IMR-90 (cell line): Measurements from ENCODE around the gene L3HYPDH. TPM values are rescaled to one million over a fixed set of nuclear protein-coding genes. Genes with fewer than 3 reads are reported as not detected.

Source experiments
- ATAC-seq: fragments of 200-7000 bp; cut with Tn5 transposase; 2 replicates; pipeline ENCODE4 v1.9.1; 2020; ENCODE audit warnings: low read depth, mild to moderate bottlenecking, moderate library complexity
- BruUV-seq: library from RNA; stranded (reverse); fragments of 400-500 nt; replicated peaks from 2 replicates; lab custom pipeline; 2021; lab: Mats Ljungman, UMichigan
- CTCF ChIA-PET: fragments of 300-600 bp; formaldehyde crosslinking; extraction: SDS; loops from one replicate; lab custom pipeline; 2021; ENCODE audit warnings: antibody characterized with exemption; lab: Yijun Ruan, JAX
- POLR2A ChIA-PET: fragments of 300-600 bp; sonication (Branson Sonifier 250); formaldehyde crosslinking; loops from one replicate; lab custom pipeline; 2022; ENCODE audit warnings: antibody characterized with exemption; ENCODE audit not compliant: unreplicated experiment; lab: Charles Lee
- DNase-seq: peaks from one replicate; pipeline ENCODE4 v3.0.0; 2013
- H2AFZ ChIP-seq: replicated peaks from 2 replicates; pipeline ENCODE3; 2013; ENCODE audit warnings: low read length, mild to moderate bottlenecking; ENCODE audit not compliant: poor library complexity
- H2AK5ac ChIP-seq: 2 replicates; pipeline ENCODE4 v1.6.1; 2013; ENCODE audit warnings: low read depth, low read length, inconsistent platforms
- H2AK9ac ChIP-seq: replicated peaks from 2 replicates; pipeline ENCODE3; 2013; ENCODE audit warnings: mild to moderate bottlenecking, low read depth, low read length, moderate library complexity; ENCODE audit not compliant: poor library complexity
- H2BK120ac ChIP-seq: 2 replicates; pipeline ENCODE4 v1.6.1; 2013; ENCODE audit warnings: low read depth, low read length, inconsistent platforms
- H2BK15ac ChIP-seq: 3 replicates; pipeline ENCODE4 v1.6.1; 2013; ENCODE audit warnings: low read depth, low read length, inconsistent platforms
- H2BK20ac ChIP-seq: 2 replicates; pipeline ENCODE4 v1.6.1; 2013; ENCODE audit warnings: low read depth, mild to moderate bottlenecking, inconsistent platforms, low read length, moderate library complexity
- H2BK5ac ChIP-seq: 2 replicates; pipeline ENCODE4 v1.6.1; 2013; ENCODE audit warnings: mild to moderate bottlenecking, low read depth, low read length, inconsistent platforms; ENCODE audit not compliant: poor library complexity, severe bottlenecking
- H3K14ac ChIP-seq: replicated peaks from 2 replicates; pipeline ENCODE4 v1.6.1; 2013; ENCODE audit warnings: low read depth, low read length, inconsistent platforms
- H3K18ac ChIP-seq: 2 replicates; pipeline ENCODE4 v1.6.1; 2013; ENCODE audit warnings: low read depth, low read length, control low read depth
- H3K23ac ChIP-seq: 2 replicates; pipeline ENCODE4 v1.6.1; 2013; ENCODE audit warnings: low read depth, low read length, inconsistent platforms
- H3K27ac ChIP-seq: 2 replicates; pipeline ENCODE4 v1.5.1; 2013; ENCODE audit warnings: mild to moderate bottlenecking, control low read depth, low read length; ENCODE audit not compliant: insufficient read depth
- H3K27me3 ChIP-seq: 2 replicates; pipeline ENCODE4 v1.6.1; 2013; ENCODE audit warnings: low read length; ENCODE audit not compliant: control insufficient read depth, insufficient read depth
- H3K36me3 ChIP-seq: 2 replicates; pipeline ENCODE4 v1.6.1; 2013; ENCODE audit warnings: low read length, mixed read lengths; ENCODE audit not compliant: control insufficient read depth, insufficient read depth
- H3K4ac ChIP-seq: 2 replicates; pipeline ENCODE4 v1.6.1; 2013; ENCODE audit warnings: low read depth, low read length, inconsistent platforms
- H3K4me1 ChIP-seq: 2 replicates; pipeline ENCODE4 v1.6.1; 2013; ENCODE audit warnings: low read length, mixed read lengths; ENCODE audit not compliant: control insufficient read depth, insufficient read depth
- H3K4me2 ChIP-seq: 2 replicates; pipeline ENCODE4 v1.6.1; 2013; ENCODE audit warnings: low read depth, mild to moderate bottlenecking, control low read depth, low read length, moderate library complexity
- H3K4me3 ChIP-seq: 2 replicates; pipeline ENCODE4 v1.5.1; 2013; ENCODE audit warnings: low read depth, mild to moderate bottlenecking, control low read depth, low read length, moderate library complexity; ENCODE audit not compliant: insufficient read depth
- H3K56ac ChIP-seq: 2 replicates; pipeline ENCODE4 v1.6.1; 2013; ENCODE audit warnings: low read length, inconsistent platforms; ENCODE audit not compliant: insufficient read depth; ENCODE audit errors: extremely low read depth
- H3K79me1 ChIP-seq, 2 experiments: 2 replicates each; pipeline ENCODE4 v1.6.1; 2013; ENCODE audit warnings: low read length in 2 of 2, inconsistent platforms in 1 of 2, low read depth in 1 of 2
- H3K9ac ChIP-seq: 2 replicates; pipeline ENCODE4 v1.6.1; 2013; ENCODE audit warnings: low read depth, low read length, control low read depth
- H3K9me1 ChIP-seq: 2 replicates; pipeline ENCODE4 v1.6.1; 2013; ENCODE audit warnings: low read length, inconsistent platforms; ENCODE audit not compliant: insufficient read depth
- H3K9me3 ChIP-seq: 2 replicates; pipeline ENCODE4 v1.6.1; 2013; ENCODE audit warnings: low read length; ENCODE audit not compliant: control insufficient read depth, insufficient read depth
- H4K20me1 ChIP-seq: 2 replicates; pipeline ENCODE4 v1.6.1; 2013; ENCODE audit warnings: low read length, inconsistent platforms; ENCODE audit not compliant: insufficient read depth
- H4K5ac ChIP-seq: 2 replicates; pipeline ENCODE4 v1.6.1; 2013; ENCODE audit warnings: mild to moderate bottlenecking, low read depth, low read length, control low read depth
- H4K8ac ChIP-seq, 2 experiments: 2 replicates each; pipeline ENCODE4 v1.6.1; 2013; ENCODE audit warnings: low read depth in 2 of 2, low read length in 2 of 2, control low read depth in 1 of 2, inconsistent platforms in 1 of 2
- H4K91ac ChIP-seq: 2 replicates; pipeline ENCODE4 v1.6.1; 2013; ENCODE audit warnings: low read depth, low read length, inconsistent platforms; ENCODE audit not compliant: insufficient read depth
- CHD1 ChIP-seq: IDR thresholded peaks from 2 replicates; pipeline ENCODE4 v1.6.1; 2012; ENCODE audit warnings: low read depth, low read length, improper control_type of control experiment
- MAFK ChIP-seq: IDR thresholded peaks from 2 replicates; pipeline ENCODE4 v1.6.1; 2012; ENCODE audit warnings: low read depth, low read length, improper control_type of control experiment
- WGBS, 2 experiments: methylation state at CpG; one replicate each; pipeline versions ENCODE4 v1.1.5 to v1.1.7; 2013; ENCODE audit warnings: missing lambda C conversion rate in 2 of 2; ENCODE audit not compliant: insufficient read length in 1 of 2; ENCODE audit errors: extremely low coverage in 2 of 2; 5-methylcytosine and 5-hydroxymethylcytosine counted together
- dilution Hi-C: fragments of 300-500 bp; cut with HindIII; formaldehyde crosslinking; loops from one replicate; pipeline ENCODE4 v1.14.3; 2018; ENCODE audit warnings: low sequenced_read_pairs; ENCODE audit not compliant: unreplicated experiment
- in situ Hi-C: fragments of 300-500 bp; cut with MboI; formaldehyde crosslinking; loops from 3 replicates; pipeline ENCODE4 v1.14.3; 2019; ENCODE audit warnings: low sequenced_read_pairs, inconsistent platforms, mixed read lengths
- intact Hi-C: fragments of 100-400 bp; cut with micrococcal nuclease; formaldehyde crosslinking; loops from 2 replicates; pipeline ENCODE4 v1.10.0; 2022
- polyA plus RNA-seq, 3 experiments: library from polyadenylated mRNA; depleted of rRNA; stranded (reverse); fragments of >200 nt; gene quantifications; 2 replicates each; pipeline ENCODE4 v1.2.3, GENCODE V29; 2012; ENCODE audit warnings: low replicate concordance in 1 of 3
- total RNA-seq: library from RNA; depleted of rRNA; stranded (reverse); fragments of >200 nt; gene quantifications from 2 replicates; pipeline ENCODE4 v1.2.3, GENCODE V29; 2012

The L3HYPDH gene
- total and polyA plus RNA-seq, 2 of the 4 experiments (the other 2 are of a cell fraction), result 40.9 to 49.1 TPM

DNA sequence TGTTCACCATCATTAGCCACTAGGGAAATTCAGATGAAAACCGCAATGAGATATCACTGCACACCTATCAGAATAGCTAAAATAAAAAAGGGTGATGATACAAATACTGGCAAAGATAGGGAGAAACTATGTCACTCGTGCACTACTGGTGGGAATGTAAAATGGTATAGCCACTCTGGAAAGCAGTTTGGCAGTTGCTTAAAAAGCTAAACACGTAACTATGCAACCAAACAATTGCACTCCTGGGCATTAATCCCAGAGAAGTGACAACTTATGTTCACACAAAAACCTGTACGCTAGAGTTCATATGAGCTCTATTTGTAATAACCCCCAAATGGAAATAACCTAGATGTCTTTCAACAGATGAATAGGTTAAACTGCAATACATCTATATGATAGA, 54.4 kb downstream of the L3HYPDH start:
- H2AK5ac ChIP-seq, result no peak overlapping the region
- no peak overlapping the region for H4K5ac ChIP-seq
- no peak overlapping the region for H2BK15ac ChIP-seq
- intact Hi-C loops (loop anchor here (10.0 kb wide), 1 partner anchor 935 kb away; no protein-coding TSS in a partner anchor), in situ Hi-C loops (no loop called here), dilution Hi-C loops (no loop called here)
- 0 out of 2 replicates have a peak, but pooled peaks cover 2% of the 10 kb centered on the region for H3K36me3 ChIP-seq
- ATAC-seq (no peak), DNase-seq (no peak)
- H2BK120ac ChIP-seq, result no peak overlapping the region
- no peak for TF ChIP-seq CHD1
- no peak for TF ChIP-seq MAFK
- no peak overlapping the region for H3K56ac ChIP-seq
- H3K4me2 ChIP-seq, result no peak overlapping the region
- H4K91ac ChIP-seq, result no peak overlapping the region
- H3K14ac ChIP-seq, result no peak overlapping the region
- WGBS, 2 experiments, result no CpG with 5 or more reads among the region's 4 CpGs
- no peaks in the 10 kb centered on the region for H3K79me1 ChIP-seq
- no peak overlapping the region for H3K4me3 ChIP-seq
- H2AFZ ChIP-seq, result no peak overlapping the region
- H2BK5ac ChIP-seq, result no peak overlapping the region
- no peaks in the 10 kb centered on the region for H3K9me3 ChIP-seq
- H2BK20ac ChIP-seq, result no peak overlapping the region
- BruUV-seq, result no TSS peak
- no peak overlapping the region for H3K9ac ChIP-seq
- peaks cover 3% of the 10 kb centered on the region for H3K4me1 ChIP-seq
- H3K27me3 ChIP-seq, result no peaks in the 10 kb centered on the region
- H2AK9ac ChIP-seq, result no peak overlapping the region
- ChIA-PET POLR2A (no interaction called here), CTCF (interaction anchor here (0.7 to 1.2 kb wide), 3 partner anchors 14 to 909 kb away, joined by 3 to 4 read pairs (median 3); no protein-coding TSS in a partner anchor)
- peaks cover 3% of the 10 kb centered on the region; the same call in 1 of the 2 replicates for H3K9me1 ChIP-seq
- H3K27ac ChIP-seq, result no peak overlapping the region
- H4K8ac ChIP-seq, result no peak overlapping the region
- no peak overlapping the region for H3K23ac ChIP-seq
- no peak overlapping the region for H3K4ac ChIP-seq
- H3K18ac ChIP-seq, result no peak overlapping the region
- H4K20me1 ChIP-seq, result no peaks in the 10 kb centered on the region
